K562 (cell line): Measurements from ENCODE around the gene TEX28.
"Not testable (repeated sequence)": the region's sequence is repeated elsewhere in the genome, so short reads cannot be mapped to it uniquely, and the experiment has no call there.

Source experiments
- ATF7 ChIP-seq: fragments of 450-650 bp; IDR thresholded peaks from 2 replicates; pipeline ENCODE4 v1.7.1; 2014; ENCODE audit warnings: mild to moderate bottlenecking, moderate library complexity
- CBX8 ChIP-seq: fragments of 200-600 bp; sonication (generic); IDR thresholded peaks from 2 replicates; pipeline ENCODE4 v1.6.1; 2012; ENCODE audit warnings: borderline replicate concordance, mixed run types, low read depth, mild to moderate bottlenecking, moderate library complexity, mixed read lengths, low read length, control low read depth, inconsistent platforms; ENCODE audit not compliant: poor library complexity, severe bottlenecking; ENCODE audit errors: extremely low read depth
- CEBPG ChIP-seq, 3 experiments: fragments of 200-800 bp in 1 of 3; sonication (Bioruptor generic) in 1 of 3; sonication (generic) in 1 of 3; formaldehyde crosslinking in 1 of 3; IDR thresholded peaks in 2 of 3; conservative IDR thresholded peaks in 1 of 3; 2 replicates each; pipeline versions ENCODE4 v1.6.1 to v1.8.0; 2016 to 2022; ENCODE audit warnings: missing compliant biosample characterization in 2 of 3, missing genetic modification characterization in 2 of 3, mild to moderate bottlenecking in 1 of 3, missing genetic modification reagents in 1 of 3
- ELK1 ChIP-seq: sonication (generic); formaldehyde crosslinking; IDR thresholded peaks from 2 replicates; pipeline ENCODE4 v1.8.1; 2022; ENCODE audit warnings: missing genetic modification reagents
- GTF2F1 ChIP-seq: IDR thresholded peaks from 2 replicates; pipeline ENCODE4 v1.6.1; 2011; ENCODE audit warnings: low read depth, low read length, improper control_type of control experiment
- SMAD4 ChIP-seq: fragments of 250-450 bp; sonication (Bioruptor Pico); conservative IDR thresholded peaks from 2 replicates; pipeline ENCODE4 v1.8.0; 2021; ENCODE audit warnings: inconsistent platforms, mild to moderate bottlenecking, moderate library complexity

GRCh38 chrX:154343063-154343462 is 48.1 kb upstream of the TEX28 start:
- TF ChIP-seq ATF7; ELK1 (CRISPR knock-in tag); CBX8; SMAD4 (CRISPR knock-in tag); CEBPG (CRISPR knock-in tag; IDR thresholded peaks at IDR 0.05); CEBPG (tag; conservative IDR thresholded peaks at IDR 0.05 in 1 of 2, IDR thresholded peaks at IDR 0.05 in 1 of 2); GTF2F1: not testable (repeated sequence)
